Skeletal muscle satellite cell (primary cell): ENCODE data around the gene ADAP1.

Experiments used
- H3K27me3 ChIP-seq: 2 replicates; pipeline ENCODE4 v1.7.0; 2013; ENCODE audit warnings: low read length; ENCODE audit not compliant: control insufficient read depth, insufficient read depth
- H3K36me3 ChIP-seq: 2 replicates; pipeline ENCODE4 v1.7.0; 2013; ENCODE audit warnings: mild to moderate bottlenecking, control low read depth, low read length; ENCODE audit not compliant: insufficient read depth
- H3K4me1 ChIP-seq: 2 replicates; pipeline ENCODE4 v1.7.0; 2013; ENCODE audit warnings: low read length; ENCODE audit not compliant: control insufficient read depth, insufficient read depth
- H3K4me2 ChIP-seq: 2 replicates; pipeline ENCODE4 v1.7.0; 2013; ENCODE audit warnings: mild to moderate bottlenecking, low read length
- H3K4me3 ChIP-seq: 2 replicates; pipeline ENCODE4 v1.7.0; 2013; ENCODE audit warnings: low read length
- H3K9ac ChIP-seq: 2 replicates; pipeline ENCODE4 v1.7.0; 2013; ENCODE audit warnings: mild to moderate bottlenecking, low read depth, low read length, moderate library complexity
- H3K9me3 ChIP-seq: replicated peaks from 2 replicates; pipeline ENCODE4 v1.7.0; 2013; ENCODE audit warnings: mild to moderate bottlenecking, control low read depth, low read length

ADAP1 gene

GRCh38 chr7:856444-857095 lies 97.9 kb downstream of the ADAP1 start:
- Histone ChIP-seq H3K9ac (no peak overlapping the region), H3K4me3 (no peak overlapping the region), H3K27me3 (no peaks in the 10 kb centered on the region), H3K9me3 (no peaks in the 10 kb centered on the region), H3K4me1 (no peaks in the 10 kb centered on the region), H3K4me2 (no peak overlapping the region), H3K36me3 (peaks cover 85% of the 10 kb centered on the region)

- Histone ChIP-seq H3K4me2 (no peak overlapping the region), H3K9me3 (no peaks in the 10 kb centered on the region), H3K9ac (no peak overlapping the region), H3K4me1 (no peaks in the 10 kb centered on the region), H3K27me3 (no peaks in the 10 kb centered on the region), H3K36me3 (peaks cover 85% of the 10 kb centered on the region), H3K4me3 (no peak overlapping the region)
Measured at GRCh38 chr7:855686-856369, 98.7 kb downstream of the ADAP1 start.

GRCh38 chr7:854118-854775 lies 100.2 kb downstream of the ADAP1 start:
- Histone ChIP-seq H3K9me3 (no peaks in the 10 kb centered on the region), H3K27me3 (no peaks in the 10 kb centered on the region), H3K4me1 (no peaks in the 10 kb centered on the region), H3K4me3 (no peak overlapping the region), H3K36me3 (peaks cover 80% of the 10 kb centered on the region), H3K9ac (no peak overlapping the region), H3K4me2 (no peak overlapping the region)

GRCh38 chr7:853366-854117 lies 100.9 kb downstream of the ADAP1 start:
- Histone ChIP-seq H3K36me3 (peaks cover 80% of the 10 kb centered on the region), H3K4me1 (no peaks in the 10 kb centered on the region), H3K4me3 (no peak overlapping the region), H3K27me3 (no peaks in the 10 kb centered on the region), H3K9ac (no peak overlapping the region), H3K4me2 (no peak overlapping the region), H3K9me3 (no peaks in the 10 kb centered on the region)

- H3K4me1 ChIP-seq = no peaks in the 10 kb centered on the region
- no peaks in the 10 kb centered on the region for H3K9me3 ChIP-seq
- H3K36me3 ChIP-seq = peaks cover 66% of the 10 kb centered on the region
- no peak overlapping the region for H3K4me2 ChIP-seq
- no peak overlapping the region for H3K9ac ChIP-seq
- no peak overlapping the region for H3K4me3 ChIP-seq
- H3K27me3 ChIP-seq = no peaks in the 10 kb centered on the region
Measured at GRCh38 chr7:851204-851603, 103.3 kb downstream of the ADAP1 start.

- Histone ChIP-seq H3K4me2 (no peak overlapping the region), H3K4me1 (no peaks in the 10 kb centered on the region), H3K4me3 (no peak overlapping the region), H3K27me3 (no peaks in the 10 kb centered on the region), H3K9me3 (no peaks in the 10 kb centered on the region), H3K36me3 (peaks cover 58% of the 10 kb centered on the region), H3K9ac (no peak overlapping the region)
Measured at GRCh38 chr7:849781-850180, 104.7 kb downstream of the ADAP1 start.

GRCh38 chr7:849145-849544 lies 105.3 kb downstream of the ADAP1 start:
- no peak overlapping the region for H3K4me2 ChIP-seq
- H3K36me3 ChIP-seq = peaks cover 59% of the 10 kb centered on the region
- no peaks in the 10 kb centered on the region for H3K27me3 ChIP-seq
- no peaks in the 10 kb centered on the region for H3K9me3 ChIP-seq
- no peaks in the 10 kb centered on the region for H3K4me1 ChIP-seq
- H3K9ac ChIP-seq = no peak overlapping the region
- H3K4me3 ChIP-seq = no peak overlapping the region
